Mammary epithelial cell (primary cell): ENCODE measurements around the gene SETD2.

ENCODE experiments used
- CTCF ChIP-seq, 2 donors: IDR thresholded peaks in 1 of 2; conservative IDR thresholded peaks in 1 of 2; 2 replicates each; pipeline ENCODE4 v1.5.1; 2011 to 2012; ENCODE audit warnings: inconsistent platforms in 2 of 2, low read length in 2 of 2, mild to moderate bottlenecking in 2 of 2, control low read depth in 1 of 2, low read depth in 1 of 2; ENCODE audit not compliant: insufficient read depth in 1 of 2; ENCODE audit errors: extremely low read depth in 1 of 2
- EZH2 ChIP-seq: IDR thresholded peaks from 2 replicates; pipeline ENCODE4 v1.6.1; 2012; ENCODE audit warnings: low read length, inconsistent platforms, borderline replicate concordance

- no peak for TF ChIP-seq EZH2
- TF ChIP-seq CTCF (conservative IDR thresholded peaks at IDR 0.05 in 1 of 2, IDR thresholded peaks at IDR 0.05 in 1 of 2; ENCODE audit: extremely low read depth in 1 of 2, insufficient read depth in 1 of 2, low read depth in 1 of 2, low read length in 2 of 2): no peak
Observed at GRCh38 chr3:47035645-47036044, 128.3 kb downstream of the SETD2 start.
